CD4-positive, alpha-beta T cell treated with Interleukin-17A for 1 hour (primary cell): ENCODE results near the gene ATP2A1.
"Not testable (repeated sequence)": the region's sequence is repeated elsewhere in the genome, so short reads cannot be mapped to it uniquely, and the experiment has no call there.

ENCODE experiments used
- DNase-seq: peaks from one replicate; pipeline ENCODE4 v3.0.0-alpha.2; 2020

ATP2A1 gene

GRCh38 chr16:28913946-28914724 lies 35.8 kb downstream of the ATP2A1 start:
- no peak for DNase-seq

GRCh38 chr16:28915181-28915580 lies 36.9 kb downstream of the ATP2A1 start:
- DNase-seq = no peak

- DNase-seq = no peak
These were observed 38.8 kb downstream of the ATP2A1 start for GRCh38 chr16:28917095-28917494.

GRCh38 chr16:28918698-28919097 lies 40.4 kb downstream of the ATP2A1 start:
- no peak for DNase-seq

DNA sequence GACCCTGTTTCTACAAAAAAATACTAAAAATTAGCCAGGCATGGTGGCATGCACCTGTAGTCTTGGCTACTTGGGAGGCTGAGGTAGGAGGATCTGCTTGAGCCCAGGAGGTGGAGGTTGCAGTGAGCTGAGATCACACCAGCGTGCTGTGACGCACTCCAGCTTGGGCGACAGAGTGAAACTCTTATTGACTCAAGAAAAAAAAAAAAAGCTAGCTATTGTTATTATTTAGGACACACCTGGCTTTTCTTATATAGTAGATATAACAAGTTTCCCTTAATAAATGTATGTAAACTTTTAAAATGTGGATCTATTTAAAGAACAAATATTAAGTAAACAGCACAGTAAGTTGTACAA lies 44.9 kb downstream of the ATP2A1 start:
- no peak for DNase-seq

DNA sequence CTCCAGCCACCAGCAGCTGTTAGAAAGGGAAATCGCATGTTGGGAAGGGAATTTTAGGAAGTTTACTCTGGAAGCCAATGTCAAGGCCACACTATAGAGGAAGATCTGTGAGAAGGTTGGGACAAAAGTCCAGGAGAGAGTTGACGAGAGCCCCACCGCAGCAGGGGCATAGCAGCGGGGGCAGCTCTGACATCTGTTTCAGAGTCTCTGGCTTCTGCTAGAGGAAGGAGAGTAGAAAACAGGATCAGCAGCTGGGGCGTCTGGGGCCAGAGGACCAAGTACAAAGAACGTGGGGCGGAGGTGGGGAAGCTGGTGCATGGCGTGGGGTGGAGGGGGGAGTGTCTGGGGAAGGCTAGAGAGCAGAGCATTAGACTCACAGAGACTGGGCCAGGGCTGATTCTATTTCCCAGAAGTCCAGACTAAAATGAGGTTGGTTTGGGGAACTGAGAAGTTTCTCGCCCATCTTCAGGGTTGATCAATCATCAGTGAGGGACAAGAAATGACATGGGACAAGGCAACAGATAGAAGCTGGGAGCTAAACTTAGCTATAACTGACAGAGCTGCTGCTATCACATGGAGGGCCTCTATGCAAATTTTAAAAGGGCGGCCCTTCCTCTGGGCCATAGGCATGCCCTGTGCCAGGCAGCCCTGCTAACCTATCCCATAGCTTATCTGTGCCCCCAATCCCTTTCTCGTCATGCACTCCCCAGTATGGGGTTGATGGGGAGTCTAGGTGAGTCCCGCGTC lies 45.5 kb downstream of the ATP2A1 start:
- no peak for DNase-seq

DNA sequence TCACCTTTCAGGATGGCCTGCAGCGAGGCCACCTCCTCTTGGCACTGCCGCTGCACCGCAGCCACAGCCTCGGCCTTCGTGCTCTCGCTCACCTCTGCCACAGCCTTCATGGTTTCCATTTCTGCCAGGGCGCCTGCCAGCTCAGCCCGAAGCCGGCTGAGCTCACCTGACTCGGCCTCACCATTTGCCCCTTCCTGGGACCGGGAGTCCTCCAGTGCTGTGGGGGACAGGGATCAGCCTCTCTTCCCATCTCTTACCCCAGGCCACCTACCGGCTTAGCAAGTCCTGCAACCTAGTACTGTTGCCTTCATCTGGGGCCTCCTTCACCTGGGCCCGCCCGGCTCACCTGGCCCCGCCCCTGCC lies 46.1 kb downstream of the ATP2A1 start:
- DNase-seq = no peak

GRCh38 chr16:28924762-28925385 lies 46.6 kb downstream of the ATP2A1 start, which contains the start of gene RABEP2:
TSS of gene RABEP2 (minus strand) at chr16:28925238. CDS start at chr16:28925163, 75 bp downstream.
- peak; percentile 95 for DNase-seq

- peak; percentile 85 for DNase-seq
These were observed 47.3 kb downstream of the ATP2A1 start for GRCh38 chr16:28925386-28926228.

DNA sequence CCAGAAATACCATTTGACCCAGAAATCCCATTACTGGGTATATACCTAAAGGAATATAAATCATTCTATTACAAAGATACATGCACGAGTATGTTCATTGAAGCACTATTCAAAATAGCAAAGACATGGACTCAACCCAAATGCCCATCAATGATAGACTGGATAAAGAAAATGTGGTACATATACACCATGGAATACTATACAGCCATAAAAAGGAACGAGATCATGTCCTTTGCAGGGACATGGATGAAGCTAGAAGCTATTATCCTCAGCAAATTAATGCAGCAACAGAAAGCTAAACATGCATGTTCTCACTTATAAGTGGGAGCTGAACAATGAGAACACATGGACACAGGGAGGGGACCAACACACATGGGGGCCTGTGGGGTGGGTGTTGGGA lies 48.0 kb downstream of the ATP2A1 start:
- not testable (repeated sequence) for DNase-seq

- no peak for DNase-seq
These were observed 49.5 kb downstream of the ATP2A1 start for GRCh38 chr16:28927815-28928214.

DNA sequence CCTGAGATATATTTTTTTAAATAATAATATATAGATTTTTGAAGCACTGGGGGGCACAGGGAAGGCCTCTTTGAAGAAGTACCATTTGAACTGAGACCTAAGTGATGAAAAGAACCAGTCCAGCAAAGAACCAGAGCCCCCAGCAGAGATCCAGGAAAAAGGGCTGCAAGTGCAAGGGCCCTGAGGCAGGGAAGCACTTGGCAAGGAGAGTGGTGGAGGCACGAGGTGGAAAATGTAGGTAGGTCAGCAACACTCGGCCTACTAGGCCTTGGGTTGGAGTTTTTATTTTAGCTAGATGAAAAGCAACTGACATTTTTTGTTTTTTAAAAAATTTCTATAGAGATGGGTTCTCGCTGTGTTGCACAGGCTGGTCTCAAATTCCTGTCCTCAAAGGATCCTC lies 51.9 kb downstream of the ATP2A1 start:
- no peak for DNase-seq

GRCh38 chr16:28930652-28931051 lies 52.4 kb downstream of the ATP2A1 start:
- no peak for DNase-seq

DNA sequence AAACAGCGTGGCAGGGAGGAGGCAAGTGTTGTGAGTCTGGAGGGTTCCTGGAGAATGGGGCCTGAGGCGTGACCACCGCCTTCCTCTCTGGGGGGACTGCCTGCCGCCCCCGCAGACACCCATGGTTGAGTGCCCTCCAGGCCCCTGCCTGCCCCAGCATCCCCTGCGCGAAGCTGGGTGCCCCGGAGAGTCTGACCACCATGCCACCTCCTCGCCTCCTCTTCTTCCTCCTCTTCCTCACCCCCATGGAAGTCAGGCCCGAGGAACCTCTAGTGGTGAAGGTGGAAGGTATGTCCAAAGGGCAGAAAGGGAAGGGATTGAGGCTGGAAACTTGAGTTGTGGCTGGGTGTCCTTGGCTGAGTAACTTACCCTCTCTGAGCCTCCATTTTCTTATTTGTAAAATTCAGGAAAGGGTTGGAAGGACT lies 53.5 kb downstream of the ATP2A1 start, which contains the start of gene CD19:
CD19 (plus strand) TSS at position 171 of the 425 bp plus-strand sequence; CDS start at position 201, 30 bp downstream.
- DNase-seq = no peak

GRCh38 chr16:28932339-28933141 lies 54.3 kb downstream of the ATP2A1 start:
- DNase-seq = no peak

DNA sequence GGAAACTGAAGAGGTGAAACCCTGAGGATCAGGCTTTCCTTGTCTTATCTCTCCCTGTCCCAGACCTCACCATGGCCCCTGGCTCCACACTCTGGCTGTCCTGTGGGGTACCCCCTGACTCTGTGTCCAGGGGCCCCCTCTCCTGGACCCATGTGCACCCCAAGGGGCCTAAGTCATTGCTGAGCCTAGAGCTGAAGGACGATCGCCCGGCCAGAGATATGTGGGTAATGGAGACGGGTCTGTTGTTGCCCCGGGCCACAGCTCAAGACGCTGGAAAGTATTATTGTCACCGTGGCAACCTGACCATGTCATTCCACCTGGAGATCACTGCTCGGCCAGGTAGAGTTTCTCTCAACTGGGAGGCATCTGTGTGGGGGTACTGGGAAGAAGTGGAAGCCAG lies 54.9 kb downstream of the ATP2A1 start:
- no peak for DNase-seq

GRCh38 chr16:28935346-28935745 lies 57.1 kb downstream of the ATP2A1 start:
- DNase-seq = no peak

DNA sequence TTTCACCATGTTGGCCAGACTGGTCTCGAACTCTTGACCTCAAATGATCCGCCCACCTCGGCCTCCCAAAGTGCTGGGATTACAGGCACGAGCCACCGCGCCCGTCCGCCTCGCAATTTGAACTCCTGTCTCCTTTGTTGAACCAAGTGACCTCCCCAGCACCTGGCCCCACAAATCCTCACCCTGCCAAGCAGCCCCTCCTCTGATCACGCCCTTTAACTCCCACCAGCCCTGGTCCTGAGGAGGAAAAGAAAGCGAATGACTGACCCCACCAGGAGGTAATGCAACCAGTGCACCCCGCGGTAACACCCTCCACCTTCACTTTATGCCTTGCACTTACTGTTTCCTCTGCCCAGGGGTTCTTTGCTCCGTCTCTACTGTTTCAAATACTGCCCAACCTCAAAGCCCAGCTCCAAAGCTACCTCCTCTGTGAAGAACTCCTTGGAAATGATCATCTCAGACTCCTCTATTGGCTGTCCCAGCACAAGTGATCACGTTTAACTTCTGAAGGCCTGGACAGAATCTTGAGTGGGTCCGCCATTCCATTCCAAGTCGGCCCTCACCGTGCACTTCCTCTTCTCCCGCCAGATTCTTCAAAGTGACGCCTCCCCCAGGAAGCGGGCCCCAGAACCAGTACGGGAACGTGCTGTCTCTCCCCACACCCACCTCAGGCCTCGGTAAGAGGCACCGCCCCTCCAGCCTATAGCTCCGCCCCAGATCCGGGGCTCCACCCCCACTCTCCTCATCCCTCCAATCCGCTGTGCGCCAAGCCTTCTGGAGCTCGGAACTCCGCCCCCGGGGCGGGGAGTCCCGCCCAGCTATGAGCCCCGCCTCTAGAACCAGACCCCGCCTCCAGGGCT lies 57.9 kb downstream of the ATP2A1 start:
- peak; percentile 90 for DNase-seq

DNA sequence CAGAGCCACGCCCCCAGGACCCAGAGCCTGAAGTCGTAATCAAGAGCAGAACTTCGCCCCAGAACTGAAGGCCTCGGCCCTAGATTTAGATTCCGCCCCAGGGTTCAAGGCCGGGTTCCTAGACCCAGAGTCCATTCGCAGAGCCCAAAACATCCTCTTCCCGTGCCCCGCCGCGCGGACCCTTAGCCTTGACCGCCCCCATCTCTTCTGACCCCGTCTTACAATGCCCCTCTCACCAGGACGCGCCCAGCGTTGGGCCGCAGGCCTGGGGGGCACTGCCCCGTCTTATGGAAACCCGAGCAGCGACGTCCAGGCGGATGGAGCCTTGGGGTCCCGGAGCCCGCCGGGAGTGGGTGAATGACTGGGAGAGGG lies 58.5 kb downstream of the ATP2A1 start:
- DNase-seq = no peak

DNA sequence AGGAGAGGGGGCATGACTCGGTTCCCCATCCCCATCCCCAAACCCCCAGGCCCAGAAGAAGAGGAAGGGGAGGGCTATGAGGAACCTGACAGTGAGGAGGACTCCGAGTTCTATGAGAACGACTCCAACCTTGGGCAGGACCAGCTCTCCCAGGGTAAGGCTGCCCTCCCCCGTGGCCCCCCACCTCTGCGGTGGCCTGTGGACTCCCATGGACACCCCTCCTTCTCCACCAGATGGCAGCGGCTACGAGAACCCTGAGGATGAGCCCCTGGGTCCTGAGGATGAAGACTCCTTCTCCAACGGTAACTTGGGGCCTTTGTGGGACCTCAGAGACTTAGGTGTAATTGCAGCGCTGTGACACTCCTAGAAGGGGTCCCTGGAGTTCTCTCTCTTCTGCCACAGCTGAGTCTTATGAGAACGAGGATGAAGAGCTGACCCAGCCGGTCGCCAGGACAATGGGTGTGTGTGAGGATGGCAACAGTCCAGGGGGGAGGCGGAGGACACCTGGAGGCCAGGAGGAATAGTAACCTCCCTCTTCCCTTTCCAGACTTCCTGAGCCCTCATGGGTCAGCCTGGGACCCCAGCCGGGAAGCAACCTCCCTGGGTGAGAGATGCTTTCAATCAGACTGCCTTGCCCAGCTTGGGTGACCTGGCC lies 59.1 kb downstream of the ATP2A1 start:
- DNase-seq = no peak
